ENCODE data around the gene PCARE.

DNA sequence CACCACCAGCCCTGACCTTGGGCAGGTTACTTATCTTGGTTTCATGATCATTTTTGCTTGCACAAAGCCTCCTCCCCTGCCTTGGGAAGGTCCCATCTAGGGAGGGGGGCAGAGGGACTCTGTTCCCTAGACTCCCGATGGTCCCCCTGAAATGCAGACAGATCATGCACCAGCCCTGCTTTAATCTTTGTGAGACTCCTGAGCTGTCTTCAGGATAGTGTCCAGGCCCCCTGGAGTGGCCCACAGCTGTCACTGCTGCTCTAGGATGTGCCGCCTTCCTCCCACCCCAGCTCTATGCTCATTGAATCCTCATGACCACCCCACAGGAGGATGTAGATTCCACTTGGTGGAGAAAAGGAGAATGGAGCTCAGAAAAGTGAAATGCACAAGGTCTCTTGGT lies 28.0 kb downstream of the PCARE start:
- TF ChIP-seq POLR2AphosphoS5 (IDR thresholded peaks at IDR 0.05) (no peak), POLR2A (IDR thresholded peaks at IDR 0.05) (no peak)
- TF ChIP-seq, protein P1, sequence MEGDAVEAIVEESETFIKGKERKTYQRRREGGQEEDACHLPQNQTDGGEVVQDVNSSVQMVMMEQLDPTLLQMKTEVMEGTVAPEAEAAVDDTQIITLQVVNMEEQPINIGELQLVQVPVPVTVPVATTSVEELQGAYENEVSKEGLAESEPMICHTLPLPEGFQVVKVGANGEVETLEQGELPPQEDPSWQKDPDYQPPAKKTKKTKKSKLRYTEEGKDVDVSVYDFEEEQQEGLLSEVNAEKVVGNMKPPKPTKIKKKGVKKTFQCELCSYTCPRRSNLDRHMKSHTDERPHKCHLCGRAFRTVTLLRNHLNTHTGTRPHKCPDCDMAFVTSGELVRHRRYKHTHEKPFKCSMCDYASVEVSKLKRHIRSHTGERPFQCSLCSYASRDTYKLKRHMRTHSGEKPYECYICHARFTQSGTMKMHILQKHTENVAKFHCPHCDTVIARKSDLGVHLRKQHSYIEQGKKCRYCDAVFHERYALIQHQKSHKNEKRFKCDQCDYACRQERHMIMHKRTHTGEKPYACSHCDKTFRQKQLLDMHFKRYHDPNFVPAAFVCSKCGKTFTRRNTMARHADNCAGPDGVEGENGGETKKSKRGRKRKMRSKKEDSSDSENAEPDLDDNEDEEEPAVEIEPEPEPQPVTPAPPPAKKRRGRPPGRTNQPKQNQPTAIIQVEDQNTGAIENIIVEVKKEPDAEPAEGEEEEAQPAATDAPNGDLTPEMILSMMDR (IDR thresholded peaks at IDR 0.05) = no peak

Data from prostate gland (tissue), 2 donors.